ENCODE data around the gene THAP8.
"Not testable (repeated sequence)": the region's sequence is repeated elsewhere in the genome, so short reads cannot be mapped to it uniquely, and the experiment has no call there.

Gene THAP8, protein sequence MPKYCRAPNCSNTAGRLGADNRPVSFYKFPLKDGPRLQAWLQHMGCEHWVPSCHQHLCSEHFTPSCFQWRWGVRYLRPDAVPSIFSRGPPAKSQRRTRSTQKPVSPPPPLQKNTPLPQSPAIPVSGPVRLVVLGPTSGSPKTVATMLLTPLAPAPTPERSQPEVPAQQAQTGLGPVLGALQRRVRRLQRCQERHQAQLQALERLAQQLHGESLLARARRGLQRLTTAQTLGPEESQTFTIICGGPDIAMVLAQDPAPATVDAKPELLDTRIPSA

DNA sequence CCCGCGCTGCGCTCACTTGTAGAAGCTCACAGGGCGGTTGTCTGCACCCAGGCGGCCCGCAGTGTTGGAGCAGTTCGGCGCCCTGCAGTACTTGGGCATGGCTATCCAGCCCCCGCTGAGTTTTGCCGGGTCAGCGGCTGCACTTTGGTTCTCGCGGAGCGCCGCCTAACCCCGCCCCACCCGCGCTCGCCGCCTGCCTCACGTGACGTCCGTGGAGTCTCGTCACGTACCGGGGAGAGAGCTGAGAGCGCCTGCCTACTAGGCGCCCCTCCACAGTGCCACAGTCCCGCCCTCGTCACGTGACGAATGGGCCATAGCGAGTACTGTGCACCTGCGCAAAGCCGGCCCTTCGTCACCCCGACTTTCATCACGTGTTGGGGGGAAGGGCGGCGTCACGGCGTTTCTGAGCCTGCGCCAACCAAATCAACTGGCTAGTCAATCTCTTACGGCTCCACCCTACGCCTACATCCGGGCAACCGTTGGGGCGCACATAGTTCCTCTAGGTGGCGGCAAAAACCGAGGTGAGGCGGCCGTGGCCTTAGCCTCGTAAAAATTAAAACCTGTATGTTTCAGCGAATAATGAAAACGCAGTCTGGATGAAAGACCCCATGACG is at the start of gene THAP8:
Gene THAP8, minus strand, starts transcription at position 167 of the 614 bp plus-strand sequence. Its CDS starts 68 bp downstream, at position 99.
- peak; percentile 98 to 100 (median 98) for DNase-seq

DNA sequence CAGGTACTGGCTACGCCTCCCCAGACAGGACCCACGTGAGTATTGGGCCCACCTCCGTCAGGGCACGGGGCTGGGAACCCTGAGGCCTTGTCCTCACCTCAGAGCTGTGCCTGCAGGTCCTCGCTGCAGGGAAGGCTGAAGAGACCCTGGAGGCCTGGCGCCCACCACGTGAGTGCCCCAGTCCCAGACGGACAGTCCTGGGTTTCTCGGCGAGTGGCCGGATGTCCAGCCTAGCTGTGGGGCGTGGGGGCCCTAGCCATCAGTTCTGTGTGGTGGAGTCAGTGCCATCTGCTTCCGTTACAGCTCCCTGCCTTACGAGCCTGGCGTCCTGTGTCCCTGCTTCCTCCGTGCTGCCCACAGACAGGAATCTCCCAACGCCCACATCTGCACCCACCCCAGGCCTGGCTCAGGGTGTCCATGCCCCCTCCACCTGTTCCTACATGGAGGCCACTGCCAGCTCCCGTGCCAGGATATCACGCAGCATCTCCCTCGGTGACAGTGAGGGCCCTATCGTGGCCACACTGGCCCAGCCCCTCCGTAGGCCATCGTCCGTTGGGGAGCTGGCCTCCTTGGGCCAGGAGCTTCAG is 49.0 kb upstream of the THAP8 start:
- no peak for DNase-seq

DNA sequence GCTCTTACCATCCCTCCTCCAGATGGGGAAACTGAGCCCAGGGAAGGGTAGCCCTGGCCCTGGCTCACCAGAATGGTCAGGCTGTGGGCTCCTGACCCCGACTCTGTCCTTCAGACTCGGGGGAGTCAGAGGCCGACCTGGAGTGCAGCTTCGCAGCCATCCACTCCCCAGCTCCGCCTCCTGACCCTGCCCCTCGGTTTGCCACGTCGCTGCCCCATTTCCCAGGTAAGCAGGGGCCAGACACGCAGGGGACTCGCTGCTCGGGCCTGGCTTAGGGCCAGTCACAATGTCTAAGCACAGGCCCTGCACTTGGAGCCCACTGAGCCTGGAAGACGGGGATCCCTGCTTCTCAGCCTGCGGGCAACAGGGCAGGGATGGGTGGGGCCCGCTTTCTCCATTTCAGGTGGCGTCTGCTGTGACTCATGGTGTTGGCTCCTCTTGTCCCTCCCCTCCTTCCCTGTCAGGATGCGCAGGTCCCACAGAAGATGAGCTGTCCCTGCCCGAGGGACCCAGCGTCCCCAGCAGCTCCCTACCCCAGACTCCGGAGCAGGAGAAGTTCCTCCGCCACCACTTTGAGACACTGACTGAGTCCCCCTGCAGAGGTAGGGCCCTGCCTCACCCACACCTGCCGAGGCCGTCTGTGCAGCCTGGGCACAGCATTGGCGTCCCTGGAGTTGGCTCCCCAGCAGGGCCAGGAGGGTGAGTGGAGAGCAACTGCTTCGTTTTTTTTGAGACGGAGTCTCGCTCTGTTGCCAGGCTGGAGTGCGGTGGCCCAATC is 47.7 kb upstream of the THAP8 start:
- DNase-seq: no peak

DNA sequence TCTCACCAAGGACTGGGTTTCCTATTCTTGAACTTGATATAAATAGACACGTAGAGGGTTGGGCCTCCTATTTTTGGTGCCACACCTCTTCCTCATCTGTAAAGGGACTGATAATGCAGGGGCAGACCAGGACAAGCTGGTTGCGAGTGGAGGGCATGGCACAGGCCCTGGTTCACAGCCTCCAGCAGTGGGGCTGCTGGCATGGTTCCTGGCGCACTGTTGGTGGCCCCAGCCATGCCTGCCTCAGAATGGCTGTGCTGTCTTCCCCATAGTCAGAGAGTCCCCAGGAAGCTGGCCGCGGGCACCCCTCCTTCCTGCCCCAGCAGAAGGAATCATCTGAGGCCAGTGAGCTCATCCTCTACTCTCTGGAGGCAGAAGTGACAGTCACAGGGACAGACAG is 46.4 kb upstream of the THAP8 start:
- no peak for DNase-seq

DNA sequence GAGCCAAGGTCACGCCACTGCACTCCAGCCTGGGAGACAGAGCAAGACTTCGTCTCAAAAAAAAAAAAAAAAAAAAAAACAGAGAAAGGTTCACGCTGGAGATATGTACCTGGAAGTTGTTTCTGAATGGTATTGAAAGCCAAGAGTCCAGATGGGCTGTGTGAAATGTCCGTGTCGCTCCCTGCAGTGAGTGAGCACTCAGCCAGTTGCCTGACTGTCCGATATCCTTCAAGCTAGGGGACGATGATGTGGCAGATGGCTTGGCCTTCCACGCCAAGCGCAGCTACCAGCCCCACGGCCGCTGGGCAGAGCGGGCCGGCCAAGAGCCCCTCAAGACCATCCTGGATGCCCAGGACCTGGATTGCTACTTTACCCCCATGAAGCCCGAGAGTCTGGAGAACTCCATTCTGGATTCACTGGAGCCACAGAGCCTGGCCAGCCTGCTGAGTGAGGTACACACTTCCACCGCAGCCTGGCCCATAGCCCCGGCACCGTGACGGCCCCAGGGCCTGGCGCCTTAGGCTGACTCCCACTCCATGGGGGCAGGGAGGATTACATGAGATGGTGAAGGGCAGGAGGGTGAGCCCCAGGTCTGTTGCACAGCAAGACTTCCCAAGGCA is 45.2 kb upstream of the THAP8 start:
- no peak for DNase-seq

DNA sequence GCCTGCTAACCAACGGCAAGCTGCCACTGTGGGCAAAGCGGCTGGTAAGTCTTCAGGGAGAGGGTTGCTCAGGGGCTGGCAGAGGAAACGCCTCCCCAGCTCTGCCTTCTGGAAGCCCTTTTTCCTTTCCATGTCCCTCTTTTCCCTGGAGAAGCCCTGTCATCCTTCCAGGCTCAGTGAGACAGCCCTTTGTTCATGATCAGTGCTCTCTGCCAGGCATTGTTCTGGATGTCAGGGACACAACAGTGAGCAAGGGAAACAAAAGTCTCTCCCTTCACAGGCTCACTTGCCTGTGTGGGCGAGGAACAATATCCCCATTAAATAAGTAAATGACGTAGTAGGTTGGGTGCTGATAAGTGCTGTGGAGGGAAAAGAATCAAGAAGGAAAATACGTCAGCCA is 43.0 kb upstream of the THAP8 start:
- DNase-seq: no peak

DNA sequence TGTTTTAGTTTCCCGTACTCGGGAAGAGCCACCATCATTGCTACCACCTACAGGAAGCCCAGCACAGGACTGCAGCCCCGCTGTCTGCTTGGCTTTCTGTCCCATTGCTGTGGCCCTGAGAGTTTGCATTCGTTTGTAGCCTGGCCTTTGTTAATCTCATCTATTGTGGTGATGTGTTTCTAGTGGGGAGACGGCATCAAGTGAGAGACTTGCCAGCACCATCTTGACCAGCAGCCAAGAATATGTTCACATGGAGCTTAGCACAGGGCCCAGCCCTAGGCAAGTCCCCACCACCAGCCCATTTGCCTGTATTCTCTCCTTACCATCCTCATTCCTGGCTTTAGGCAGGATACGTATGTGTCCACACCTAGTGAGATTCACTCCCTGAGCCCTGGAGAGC is 39.6 kb upstream of the THAP8 start:
- DNase-seq: no peak

DNA sequence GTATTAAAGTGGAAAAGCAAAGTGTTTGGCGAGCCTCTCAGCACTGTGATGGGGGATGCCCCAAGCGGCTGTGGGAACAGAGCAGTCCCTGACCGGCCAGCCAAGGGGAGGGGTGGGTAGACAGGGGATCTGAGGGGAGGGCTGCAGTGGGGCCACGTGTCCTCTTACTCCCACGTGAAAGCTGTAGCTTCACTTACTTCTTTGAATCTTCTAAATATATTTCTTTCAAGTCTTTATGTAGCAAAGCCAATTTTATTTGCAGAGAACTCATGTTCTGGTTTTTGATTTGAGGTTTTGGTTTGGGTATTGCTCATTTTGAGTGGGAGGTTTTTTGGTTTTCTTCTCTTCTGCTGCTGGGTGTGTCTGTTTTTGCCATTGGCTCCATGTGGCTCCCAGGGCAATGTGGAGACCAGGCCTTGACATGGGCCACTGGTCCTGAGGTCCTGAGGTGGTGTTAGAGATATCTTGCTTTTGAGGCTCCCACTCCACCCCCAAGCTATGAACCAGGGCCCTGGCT is 39.1 kb upstream of the THAP8 start:
- no peak for DNase-seq

DNA sequence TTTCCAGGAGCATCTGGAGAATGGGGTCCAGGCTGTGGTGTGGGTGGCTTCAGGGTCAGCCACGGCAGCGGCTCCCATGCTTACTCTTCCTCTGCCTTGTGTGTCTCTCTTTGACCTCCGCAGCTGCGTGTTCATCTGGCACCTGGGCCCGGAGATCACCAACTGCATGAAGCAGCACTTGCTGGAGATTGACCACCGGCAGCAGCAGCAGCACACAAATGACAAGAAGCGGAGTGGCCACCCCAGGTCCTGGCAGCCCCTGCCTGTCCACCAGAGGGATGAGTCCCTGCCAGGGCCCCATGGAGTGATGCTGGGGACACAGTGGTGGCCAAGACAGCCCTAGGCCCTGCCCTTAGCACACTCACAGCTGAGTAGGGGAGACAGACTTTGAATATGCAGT is 38.5 kb upstream of the THAP8 start:
- no peak for DNase-seq

DNA sequence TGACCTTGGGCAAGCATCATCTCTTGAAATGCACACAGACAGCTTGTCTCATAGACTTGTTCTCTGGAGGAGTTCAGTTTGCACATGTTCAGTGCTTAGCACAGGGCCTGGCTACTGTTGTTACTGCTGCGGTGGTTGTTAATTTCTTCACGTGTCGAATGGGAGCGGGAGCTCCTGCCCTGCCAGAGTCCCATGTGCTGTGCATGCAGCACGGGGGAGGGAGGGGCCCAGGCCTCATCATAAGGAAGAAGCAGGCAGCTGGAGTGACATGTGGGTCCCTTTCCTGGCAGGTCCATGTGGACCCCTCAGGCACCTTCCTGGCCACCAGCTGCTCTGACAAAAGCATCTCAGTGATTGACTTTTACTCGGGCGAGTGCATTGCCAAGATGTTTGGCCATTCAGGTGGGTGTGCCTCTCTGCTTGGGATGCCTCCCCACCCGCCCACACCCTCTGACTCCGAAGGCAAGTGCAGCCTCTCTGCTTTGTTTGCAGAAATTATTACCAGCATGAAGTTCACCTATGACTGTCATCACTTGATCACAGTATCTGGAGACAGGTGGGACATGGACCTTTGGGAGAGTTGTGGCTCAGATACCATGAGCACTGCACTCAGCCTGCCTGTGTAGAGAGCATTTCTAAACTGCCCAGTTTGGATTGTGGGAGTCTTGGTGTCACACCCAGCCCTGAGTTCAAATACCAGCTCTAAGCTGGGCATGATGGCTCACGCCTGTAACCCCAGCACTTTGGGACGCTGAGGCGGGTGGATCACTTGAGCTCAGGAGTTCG is 37.0 kb upstream of the THAP8 start:
- DNase-seq: no peak

DNA sequence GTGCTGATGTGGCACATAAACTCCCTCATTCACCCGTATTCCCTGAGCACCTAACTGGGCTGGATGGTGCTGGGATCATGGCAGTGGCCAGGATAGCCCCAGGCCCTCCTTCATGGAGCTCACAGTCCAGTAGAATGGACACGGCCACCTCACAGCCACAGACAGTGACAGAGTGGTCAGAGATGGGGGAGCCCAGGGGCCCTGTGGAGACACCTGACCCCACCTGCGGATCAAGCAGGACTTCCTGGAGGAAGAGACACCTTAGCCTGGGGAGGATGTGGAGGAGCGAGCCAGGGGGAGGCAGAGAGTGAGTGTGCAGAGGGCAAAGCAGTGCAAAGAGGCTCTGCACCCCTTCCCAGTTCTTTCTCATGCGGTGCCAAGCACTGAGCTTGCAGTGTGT is 35.8 kb upstream of the THAP8 start:
- DNase-seq: no peak

DNA sequence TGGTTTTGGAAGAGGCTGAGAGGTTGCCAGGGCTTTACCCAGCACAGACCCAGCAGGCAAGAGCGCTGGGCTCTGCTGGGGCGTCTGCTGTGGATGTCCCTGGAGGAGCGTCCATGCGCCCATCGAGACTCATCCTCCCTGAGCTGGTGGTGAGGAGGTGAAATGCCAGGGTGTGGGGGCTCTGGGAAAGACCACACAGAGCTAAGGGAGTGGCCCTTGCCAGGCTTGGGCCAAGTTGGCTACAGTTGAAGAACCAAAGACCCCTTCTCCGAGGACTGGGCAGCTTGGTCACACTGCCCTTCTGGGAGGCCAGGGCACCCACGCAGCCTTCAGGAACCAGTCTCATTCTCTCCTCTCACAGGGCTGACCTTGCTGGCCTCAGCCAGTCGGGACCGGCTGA is 32.2 kb upstream of the THAP8 start:
- no peak for DNase-seq

DNA sequence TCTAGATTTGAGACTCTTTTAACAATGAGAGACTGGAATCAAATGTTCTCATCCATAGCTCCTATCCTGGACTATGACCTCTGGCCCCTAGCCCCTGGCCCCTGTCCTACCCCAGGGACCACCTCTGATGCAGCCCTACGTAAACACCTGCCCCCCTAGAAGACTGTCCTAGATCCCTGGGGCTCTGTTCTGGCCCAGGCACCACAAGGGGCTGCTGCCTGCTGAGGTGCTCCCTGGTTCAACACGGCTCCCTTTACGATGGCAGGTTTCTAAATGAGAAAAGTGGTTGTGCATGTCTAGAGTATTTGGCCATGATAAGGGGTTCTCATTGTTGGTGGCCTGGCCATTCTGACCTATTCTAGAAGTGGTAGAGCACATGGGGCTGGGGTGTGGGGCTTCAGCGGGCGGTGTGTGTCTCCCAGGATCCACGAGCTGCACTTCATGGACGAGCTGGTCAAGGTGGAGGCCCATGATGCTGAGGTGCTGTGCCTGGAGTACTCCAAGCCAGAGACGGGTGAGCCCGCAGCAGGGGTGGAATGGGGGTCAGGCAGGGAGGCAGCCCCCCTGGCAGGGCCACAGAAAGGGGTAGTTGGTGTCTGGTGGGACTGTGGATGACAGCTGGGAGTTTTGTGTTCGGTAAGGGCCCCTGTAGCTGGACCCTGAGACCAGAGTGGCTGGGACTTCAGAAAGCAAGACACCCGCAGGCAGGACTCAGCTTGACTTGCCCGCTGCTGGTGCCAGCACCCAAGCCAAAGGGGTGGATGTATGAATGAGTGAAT is 30.3 kb upstream of the THAP8 start:
- no peak for DNase-seq

DNA sequence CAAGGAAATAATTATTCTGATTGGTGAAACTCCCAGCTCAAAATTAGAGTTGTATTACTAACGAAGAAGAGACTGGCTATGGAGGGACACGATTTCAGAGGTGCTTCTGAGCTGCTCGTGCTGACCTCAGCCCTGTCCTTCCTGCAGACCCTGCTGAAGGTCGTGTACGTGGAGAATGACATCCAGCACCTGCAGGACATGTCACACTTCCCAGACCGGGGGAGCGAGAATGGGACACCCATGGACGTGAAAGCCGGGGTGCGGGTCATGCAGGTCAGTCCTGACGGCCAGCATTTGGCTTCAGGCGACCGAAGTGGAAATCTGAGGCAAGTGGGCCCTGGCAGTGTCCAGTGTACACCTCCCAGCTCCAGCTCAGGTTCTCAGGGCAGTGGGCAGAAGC is 28.8 kb upstream of the THAP8 start:
- no peak for DNase-seq

DNA sequence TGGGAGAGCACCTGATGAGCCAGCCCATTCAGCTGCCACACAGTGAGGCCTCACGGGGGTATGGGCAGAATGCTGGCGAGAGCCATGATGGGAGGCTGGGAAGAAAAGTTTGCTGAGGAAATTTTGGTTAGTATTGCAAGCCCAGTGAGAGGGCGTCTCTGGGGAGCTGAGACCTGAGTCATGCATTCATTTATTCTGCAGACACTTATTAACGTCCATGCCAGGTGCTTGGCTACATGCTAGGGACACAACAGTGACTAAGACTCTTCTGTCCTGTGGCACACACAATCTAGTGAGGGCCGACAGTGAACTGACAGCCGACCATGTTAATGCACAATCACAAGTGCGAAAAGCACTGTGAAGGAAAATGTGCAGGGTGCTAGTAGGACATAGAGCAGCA is 27.8 kb upstream of the THAP8 start:
- DNase-seq: no peak

DNA sequence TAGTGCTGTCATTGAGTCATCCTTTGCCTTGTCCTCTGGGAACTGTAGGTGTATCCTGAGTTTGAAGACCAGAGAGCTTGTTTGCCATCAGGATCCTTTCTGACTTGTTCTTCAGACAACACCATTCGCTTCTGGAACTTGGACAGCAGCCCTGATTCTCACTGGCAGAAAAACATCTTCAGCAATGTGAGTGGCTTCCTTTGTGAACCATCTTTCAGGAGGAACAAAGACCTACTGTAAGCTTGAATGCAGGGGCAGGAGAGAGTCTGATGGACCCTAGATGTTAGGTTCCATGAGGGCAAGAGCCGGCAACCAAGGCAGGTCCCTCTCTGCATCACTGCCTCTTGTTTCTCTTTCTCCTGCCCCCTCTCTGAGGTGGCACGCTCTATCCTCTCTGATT is 27.3 kb upstream of the THAP8 start:
- no peak for DNase-seq

DNA sequence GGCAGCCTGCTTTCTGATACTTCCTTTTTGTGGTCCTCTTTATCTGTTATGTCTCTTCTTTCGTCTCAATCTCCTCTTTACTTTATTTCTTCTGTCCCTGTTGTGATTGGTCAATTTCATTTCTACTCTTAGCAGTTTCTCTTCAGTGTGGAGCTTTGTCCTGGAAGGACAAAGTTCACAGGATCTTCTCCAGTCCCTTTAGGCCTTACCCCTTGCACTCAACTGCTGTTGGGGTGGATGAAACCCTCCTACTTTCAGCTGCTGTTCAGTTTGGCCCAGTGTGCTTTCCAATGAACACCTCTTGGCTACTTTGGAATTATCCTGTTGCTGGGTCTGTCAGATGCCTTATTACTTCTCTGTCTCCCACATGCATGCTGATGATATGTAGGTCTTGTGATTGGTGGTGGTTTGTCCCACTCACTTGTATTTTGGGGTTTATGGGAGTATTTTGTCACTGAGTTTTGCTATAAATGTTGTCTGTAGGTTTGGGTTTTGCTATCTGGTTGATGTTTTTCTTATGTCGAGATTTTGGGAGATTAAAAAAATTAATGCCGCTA is 25.4 kb upstream of the THAP8 start:
- no peak for DNase-seq

DNA sequence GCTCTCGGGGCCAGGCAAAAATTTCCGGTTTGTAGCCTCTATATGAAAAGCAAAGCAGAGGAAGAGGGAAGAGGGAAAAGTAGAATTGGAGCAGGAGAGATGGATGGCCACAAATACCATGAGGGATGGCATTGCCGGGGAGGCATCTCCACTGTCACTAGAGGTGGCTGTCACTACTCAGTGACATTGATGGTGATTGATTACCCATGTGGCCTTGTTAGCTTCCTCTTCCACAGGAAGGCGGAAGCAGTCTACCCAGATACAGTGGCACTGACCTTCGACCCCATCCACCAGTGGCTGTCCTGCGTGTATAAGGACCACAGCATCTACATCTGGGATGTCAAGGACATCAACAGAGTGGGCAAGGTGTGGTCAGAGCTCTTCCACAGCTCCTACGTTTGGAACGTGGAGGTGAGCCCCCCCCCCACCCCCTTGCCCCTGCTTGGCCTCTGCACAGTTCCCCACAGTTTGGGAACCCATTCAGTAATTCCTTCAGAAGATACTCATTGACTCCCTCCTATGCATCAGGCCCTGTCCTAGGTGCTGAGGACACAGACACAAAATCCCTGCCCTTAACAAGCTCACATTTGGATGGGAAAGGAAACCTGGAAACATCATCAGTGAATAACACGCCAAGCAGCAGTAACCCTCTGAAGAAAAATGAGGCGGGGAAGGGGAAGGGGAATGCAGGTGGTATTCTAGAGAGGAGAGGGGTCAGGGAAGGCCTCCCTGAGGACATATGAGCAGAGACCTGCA is 19.2 kb upstream of the THAP8 start:
- no peak for DNase-seq

DNA sequence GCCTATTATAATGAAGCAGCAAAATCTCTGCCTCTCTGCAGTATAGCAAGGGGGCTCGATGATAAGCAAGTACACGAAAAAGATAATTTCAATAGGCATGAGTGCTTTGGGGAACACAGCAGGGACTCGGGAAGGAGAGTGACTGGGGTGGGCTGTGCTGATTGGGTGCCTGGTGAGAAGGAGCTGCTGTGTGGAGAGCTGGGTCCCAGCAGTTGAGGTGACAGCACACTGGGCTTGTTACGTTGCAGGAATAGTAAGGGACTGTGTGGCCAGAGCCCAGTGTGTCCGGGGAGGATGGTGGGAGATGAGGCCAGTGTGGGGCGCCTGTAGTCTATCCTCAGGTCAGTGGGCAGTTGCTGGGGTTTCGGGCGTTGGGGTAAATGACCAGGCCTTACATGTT is 18.0 kb upstream of the THAP8 start:
- no peak for DNase-seq

DNA sequence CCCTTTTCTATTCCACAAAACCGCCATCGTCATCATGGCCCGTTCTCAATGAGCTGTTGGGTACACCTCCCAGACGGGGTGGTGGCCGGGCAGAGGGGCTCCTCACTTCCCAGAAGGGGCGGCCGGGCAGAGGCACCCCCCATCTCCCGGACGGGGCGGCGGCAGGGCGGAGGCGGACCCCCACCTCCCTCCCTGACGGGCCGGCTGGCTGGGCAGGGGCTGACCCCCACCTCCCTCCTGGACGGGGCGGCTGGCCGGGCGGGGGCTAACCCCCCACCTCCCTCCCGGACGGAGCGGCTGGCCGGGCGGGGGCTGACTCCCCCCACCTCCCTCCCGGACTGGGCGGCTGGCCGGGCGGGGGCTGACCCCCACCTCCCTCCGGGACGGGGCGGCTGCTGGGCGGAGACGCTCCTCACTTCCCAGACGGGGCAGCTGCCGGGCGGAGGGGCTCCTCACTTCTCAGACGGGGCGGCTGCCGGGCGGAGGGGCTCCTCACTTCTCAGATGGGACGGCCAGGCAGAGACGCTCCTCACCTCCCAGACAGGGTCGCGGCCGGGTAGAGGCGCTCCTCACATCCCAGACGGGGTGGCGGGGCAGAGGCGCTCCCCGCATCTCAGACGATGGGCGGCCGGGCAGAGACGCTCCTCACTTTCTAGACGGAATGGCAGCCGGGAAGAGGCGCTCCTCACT is 14.9 kb upstream of the THAP8 start:
- DNase-seq: not testable (repeated sequence)

Data from activated CD4-positive, CD25-positive, alpha-beta regulatory T cell (primary cell).